ENCODE results near the gene SLFN14.

GRCh38 chr17:35541434-35541833 lies 19.2 kb downstream of the SLFN14 start:
- TF ChIP-seq CTCF (conservative IDR thresholded peaks at IDR 0.05) (no peak), ZFX (IDR thresholded peaks at IDR 0.05) (no peak)

Measured in C4-2B (cell line).